WTC11 (cell line): ENCODE results near the gene SPATA12.

Experiments used
- ATF1 ChIP-seq: sonication (generic); formaldehyde crosslinking; IDR thresholded peaks from 2 replicates; pipeline ENCODE4 v1.8.1; 2023; ENCODE audit warnings: mild to moderate bottlenecking, moderate library complexity, missing genetic modification reagents
- KAT7 ChIP-seq: sonication (generic); formaldehyde crosslinking; IDR thresholded peaks from 2 replicates; pipeline ENCODE4 v1.8.1; 2023; ENCODE audit warnings: missing genetic modification reagents, mild to moderate bottlenecking, borderline replicate concordance
- NR1H2 ChIP-seq: sonication (generic); formaldehyde crosslinking; IDR thresholded peaks from 2 replicates; pipeline ENCODE4 v1.9.0; 2021; ENCODE audit warnings: mild to moderate bottlenecking, moderate library complexity, missing genetic modification reagents
- SP1 ChIP-seq: sonication (generic); formaldehyde crosslinking; conservative IDR thresholded peaks from 2 replicates; pipeline ENCODE4 v1.8.1; 2022; ENCODE audit warnings: missing genetic modification reagents
- TEAD4 ChIP-seq: sonication (generic); formaldehyde crosslinking; IDR thresholded peaks from 2 replicates; pipeline ENCODE4 v1.8.0; 2022; ENCODE audit warnings: mild to moderate bottlenecking, missing genetic modification reagents
- ZBTB21 ChIP-seq: sonication (generic); formaldehyde crosslinking; IDR thresholded peaks from 2 replicates; pipeline ENCODE4 v1.8.1; 2023; ENCODE audit warnings: mild to moderate bottlenecking, missing genetic modification reagents, borderline replicate concordance
- ZNF138 ChIP-seq: sonication (generic); formaldehyde crosslinking; conservative IDR thresholded peaks from 2 replicates; pipeline ENCODE4 v1.8.1; 2022; ENCODE audit warnings: mild to moderate bottlenecking, moderate library complexity, missing genetic modification reagents
- TF ChIP-seq, protein P1 (sequence below): fragments of 200-600 bp; IDR thresholded peaks from 2 replicates; pipeline ENCODE4 v1.8.0; 2022; ENCODE audit warnings: antibody characterized with exemption
- TF ChIP-seq, protein P2 (sequence below): sonication (generic); formaldehyde crosslinking; IDR thresholded peaks from 2 replicates; pipeline ENCODE4 v1.8.0; 2022; ENCODE audit warnings: mild to moderate bottlenecking, missing genetic modification reagents
- TF ChIP-seq, protein P3 (sequence below): sonication (generic); formaldehyde crosslinking; IDR thresholded peaks from 2 replicates; pipeline ENCODE4 v1.8.1; 2023; ENCODE audit warnings: mild to moderate bottlenecking, moderate library complexity, missing genetic modification reagents
- TF ChIP-seq, protein P4 (sequence below): sonication (generic); formaldehyde crosslinking; IDR thresholded peaks from 2 replicates; pipeline ENCODE4 v1.8.0; 2023; ENCODE audit warnings: missing genetic modification reagents
- TF ChIP-seq, protein P5 (sequence below): sonication (generic); formaldehyde crosslinking; IDR thresholded peaks from 2 replicates; pipeline ENCODE4 v1.8.1; 2022; ENCODE audit warnings: low read depth, mild to moderate bottlenecking, moderate library complexity, missing genetic modification reagents, borderline replicate concordance
- TF ChIP-seq, protein P6 (sequence below): sonication (generic); formaldehyde crosslinking; IDR thresholded peaks from 2 replicates; pipeline ENCODE4 v1.8.1; 2022; ENCODE audit warnings: mild to moderate bottlenecking, missing genetic modification reagents, moderate library complexity, borderline replicate concordance
- TF ChIP-seq, protein P7 (sequence below): sonication (generic); formaldehyde crosslinking; IDR thresholded peaks from 2 replicates; pipeline ENCODE4 v1.8.0; 2022; ENCODE audit warnings: mild to moderate bottlenecking, missing genetic modification reagents

DNA sequence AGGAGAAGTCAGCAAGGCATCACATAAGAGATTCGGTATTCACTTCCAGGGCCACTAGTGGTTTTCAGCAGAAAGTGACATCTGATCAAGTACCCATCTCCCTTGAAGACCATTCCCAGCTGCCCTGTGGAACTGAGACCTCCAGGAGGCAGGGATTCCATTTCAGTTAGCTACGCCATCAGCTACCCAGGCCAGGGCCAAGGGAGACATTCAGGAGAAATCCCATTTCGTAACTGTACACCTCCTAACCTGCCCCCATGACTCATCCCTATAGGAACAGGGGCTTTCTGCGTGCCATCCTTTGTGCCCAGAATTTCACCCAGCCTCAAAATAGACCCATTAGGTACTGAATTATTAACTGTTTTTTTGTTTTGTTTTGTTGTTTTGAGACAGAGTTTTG lies 24.7 kb downstream of the SPATA12 start:
- TF ChIP-seq, protein P1, sequence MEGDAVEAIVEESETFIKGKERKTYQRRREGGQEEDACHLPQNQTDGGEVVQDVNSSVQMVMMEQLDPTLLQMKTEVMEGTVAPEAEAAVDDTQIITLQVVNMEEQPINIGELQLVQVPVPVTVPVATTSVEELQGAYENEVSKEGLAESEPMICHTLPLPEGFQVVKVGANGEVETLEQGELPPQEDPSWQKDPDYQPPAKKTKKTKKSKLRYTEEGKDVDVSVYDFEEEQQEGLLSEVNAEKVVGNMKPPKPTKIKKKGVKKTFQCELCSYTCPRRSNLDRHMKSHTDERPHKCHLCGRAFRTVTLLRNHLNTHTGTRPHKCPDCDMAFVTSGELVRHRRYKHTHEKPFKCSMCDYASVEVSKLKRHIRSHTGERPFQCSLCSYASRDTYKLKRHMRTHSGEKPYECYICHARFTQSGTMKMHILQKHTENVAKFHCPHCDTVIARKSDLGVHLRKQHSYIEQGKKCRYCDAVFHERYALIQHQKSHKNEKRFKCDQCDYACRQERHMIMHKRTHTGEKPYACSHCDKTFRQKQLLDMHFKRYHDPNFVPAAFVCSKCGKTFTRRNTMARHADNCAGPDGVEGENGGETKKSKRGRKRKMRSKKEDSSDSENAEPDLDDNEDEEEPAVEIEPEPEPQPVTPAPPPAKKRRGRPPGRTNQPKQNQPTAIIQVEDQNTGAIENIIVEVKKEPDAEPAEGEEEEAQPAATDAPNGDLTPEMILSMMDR = no peak
- no peak for TF ChIP-seq NR1H2 (CRISPR knock-in tag)
- TF ChIP-seq, protein P2, sequence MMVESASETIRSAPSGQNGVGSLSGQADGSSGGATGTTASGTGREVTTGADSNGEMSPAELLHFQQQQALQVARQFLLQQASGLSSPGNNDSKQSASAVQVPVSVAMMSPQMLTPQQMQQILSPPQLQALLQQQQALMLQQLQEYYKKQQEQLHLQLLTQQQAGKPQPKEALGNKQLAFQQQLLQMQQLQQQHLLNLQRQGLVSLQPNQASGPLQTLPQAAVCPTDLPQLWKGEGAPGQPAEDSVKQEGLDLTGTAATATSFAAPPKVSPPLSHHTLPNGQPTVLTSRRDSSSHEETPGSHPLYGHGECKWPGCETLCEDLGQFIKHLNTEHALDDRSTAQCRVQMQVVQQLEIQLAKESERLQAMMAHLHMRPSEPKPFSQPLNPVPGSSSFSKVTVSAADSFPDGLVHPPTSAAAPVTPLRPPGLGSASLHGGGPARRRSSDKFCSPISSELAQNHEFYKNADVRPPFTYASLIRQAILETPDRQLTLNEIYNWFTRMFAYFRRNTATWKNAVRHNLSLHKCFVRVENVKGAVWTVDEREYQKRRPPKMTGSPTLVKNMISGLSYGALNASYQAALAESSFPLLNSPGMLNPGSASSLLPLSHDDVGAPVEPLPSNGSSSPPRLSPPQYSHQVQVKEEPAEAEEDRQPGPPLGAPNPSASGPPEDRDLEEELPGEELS (CRISPR knock-in tag) = no peak
- no peak for TF ChIP-seq ZBTB21 (CRISPR knock-in tag)
- TF ChIP-seq, protein P3, sequence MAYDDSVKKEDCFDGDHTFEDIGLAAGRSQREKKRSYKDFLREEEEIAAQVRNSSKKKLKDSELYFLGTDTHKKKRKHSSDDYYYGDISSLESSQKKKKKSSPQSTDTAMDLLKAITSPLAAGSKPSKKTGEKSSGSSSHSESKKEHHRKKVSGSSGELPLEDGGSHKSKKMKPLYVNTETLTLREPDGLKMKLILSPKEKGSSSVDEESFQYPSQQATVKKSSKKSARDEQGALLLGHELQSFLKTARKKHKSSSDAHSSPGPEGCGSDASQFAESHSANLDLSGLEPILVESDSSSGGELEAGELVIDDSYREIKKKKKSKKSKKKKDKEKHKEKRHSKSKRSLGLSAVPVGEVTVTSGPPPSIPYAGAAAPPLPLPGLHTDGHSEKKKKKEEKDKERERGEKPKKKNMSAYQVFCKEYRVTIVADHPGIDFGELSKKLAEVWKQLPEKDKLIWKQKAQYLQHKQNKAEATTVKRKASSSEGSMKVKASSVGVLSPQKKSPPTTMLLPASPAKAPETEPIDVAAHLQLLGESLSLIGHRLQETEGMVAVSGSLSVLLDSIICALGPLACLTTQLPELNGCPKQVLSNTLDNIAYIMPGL (CRISPR knock-in tag) = no peak
- TF ChIP-seq ZNF138 (CRISPR knock-in tag) = no peak
- no peak for TF ChIP-seq ATF1 (CRISPR knock-in tag)
- TF ChIP-seq KAT7 (CRISPR knock-in tag) = no peak
- TF ChIP-seq, protein P4, sequence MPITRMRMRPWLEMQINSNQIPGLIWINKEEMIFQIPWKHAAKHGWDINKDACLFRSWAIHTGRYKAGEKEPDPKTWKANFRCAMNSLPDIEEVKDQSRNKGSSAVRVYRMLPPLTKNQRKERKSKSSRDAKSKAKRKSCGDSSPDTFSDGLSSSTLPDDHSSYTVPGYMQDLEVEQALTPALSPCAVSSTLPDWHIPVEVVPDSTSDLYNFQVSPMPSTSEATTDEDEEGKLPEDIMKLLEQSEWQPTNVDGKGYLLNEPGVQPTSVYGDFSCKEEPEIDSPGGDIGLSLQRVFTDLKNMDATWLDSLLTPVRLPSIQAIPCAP (CRISPR knock-in tag) = no peak
- TF ChIP-seq, protein P5, sequence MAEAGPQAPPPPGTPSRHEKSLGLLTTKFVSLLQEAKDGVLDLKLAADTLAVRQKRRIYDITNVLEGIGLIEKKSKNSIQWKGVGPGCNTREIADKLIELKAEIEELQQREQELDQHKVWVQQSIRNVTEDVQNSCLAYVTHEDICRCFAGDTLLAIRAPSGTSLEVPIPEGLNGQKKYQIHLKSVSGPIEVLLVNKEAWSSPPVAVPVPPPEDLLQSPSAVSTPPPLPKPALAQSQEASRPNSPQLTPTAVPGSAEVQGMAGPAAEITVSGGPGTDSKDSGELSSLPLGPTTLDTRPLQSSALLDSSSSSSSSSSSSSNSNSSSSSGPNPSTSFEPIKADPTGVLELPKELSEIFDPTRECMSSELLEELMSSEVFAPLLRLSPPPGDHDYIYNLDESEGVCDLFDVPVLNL (CRISPR knock-in tag) = no peak
- no peak for TF ChIP-seq TEAD4 (CRISPR knock-in tag)
- TF ChIP-seq, protein P6, sequence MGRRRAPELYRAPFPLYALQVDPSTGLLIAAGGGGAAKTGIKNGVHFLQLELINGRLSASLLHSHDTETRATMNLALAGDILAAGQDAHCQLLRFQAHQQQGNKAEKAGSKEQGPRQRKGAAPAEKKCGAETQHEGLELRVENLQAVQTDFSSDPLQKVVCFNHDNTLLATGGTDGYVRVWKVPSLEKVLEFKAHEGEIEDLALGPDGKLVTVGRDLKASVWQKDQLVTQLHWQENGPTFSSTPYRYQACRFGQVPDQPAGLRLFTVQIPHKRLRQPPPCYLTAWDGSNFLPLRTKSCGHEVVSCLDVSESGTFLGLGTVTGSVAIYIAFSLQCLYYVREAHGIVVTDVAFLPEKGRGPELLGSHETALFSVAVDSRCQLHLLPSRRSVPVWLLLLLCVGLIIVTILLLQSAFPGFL (CRISPR knock-in tag) = no peak
- TF ChIP-seq SP1 (CRISPR knock-in tag) = no peak
- TF ChIP-seq, protein P7, sequence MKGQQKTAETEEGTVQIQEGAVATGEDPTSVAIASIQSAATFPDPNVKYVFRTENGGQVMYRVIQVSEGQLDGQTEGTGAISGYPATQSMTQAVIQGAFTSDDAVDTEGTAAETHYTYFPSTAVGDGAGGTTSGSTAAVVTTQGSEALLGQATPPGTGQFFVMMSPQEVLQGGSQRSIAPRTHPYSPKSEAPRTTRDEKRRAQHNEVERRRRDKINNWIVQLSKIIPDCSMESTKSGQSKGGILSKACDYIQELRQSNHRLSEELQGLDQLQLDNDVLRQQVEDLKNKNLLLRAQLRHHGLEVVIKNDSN (CRISPR knock-in tag) = no peak
